Measurements from ENCODE around the gene ZP2. TPM values are rescaled to one million over a fixed set of nuclear protein-coding genes. Genes with fewer than 3 reads are reported as not detected.

ZP2 gene
- total RNA-seq, 1 experiment from 2014 or later: not detected

- ChIA-PET CTCF (no interaction called here), POLR2A (no interaction called here)
- Histone ChIP-seq H3K9me3 (no peaks in the 10 kb centered on the region), H3K36me3 (ENCODE audit: control insufficient read depth, insufficient read depth, low read length) (no peaks in the 10 kb centered on the region), H3K27me3 (replicated peaks; ENCODE audit: control insufficient read depth, insufficient read depth, low read length) (no peaks in the 10 kb centered on the region), H3K4me3 (ENCODE audit: low read depth, low read length) (no peak overlapping the region), H3K4me1 (no peaks in the 10 kb centered on the region)
- intact Hi-C loops (cut with micrococcal nuclease; ENCODE audit: unreplicated experiment): no loop called here
- no peak overlapping the region for H3K4me3 Mint-ChIP-seq (ENCODE audit: unreplicated experiment)
- DNase-seq: no peak
- H3K9me3 Mint-ChIP-seq (ENCODE audit: unreplicated experiment): no peaks in the 10 kb centered on the region
- no TSS peak for BruUV-seq (replicated peaks)
- H3K4me1 Mint-ChIP-seq (ENCODE audit: low read depth, unreplicated experiment): no peaks in the 10 kb centered on the region
- TF ChIP-seq CTCF (IDR thresholded peaks at IDR 0.05; ENCODE audit: insufficient read depth in 1 of 2, low read depth in 1 of 2, low read length in 1 of 2, severe bottlenecking in 1 of 2, unreplicated experiment in 1 of 2): no peak
- no peaks in the 10 kb centered on the region for H3K36me3 Mint-ChIP-seq (ENCODE audit: insufficient read depth, unreplicated experiment)
- H3K27ac Mint-ChIP-seq (ENCODE audit: unreplicated experiment): no peak overlapping the region
- no peaks in the 10 kb centered on the region for H3K27me3 Mint-ChIP-seq (ENCODE audit: insufficient read depth, unreplicated experiment)
Measured at GRCh38 chr16:21206550-21206949, 4.8 kb downstream of the ZP2 start.

- ChIA-PET POLR2A (no interaction called here), CTCF (no interaction called here)
- no peaks in the 10 kb centered on the region for H3K36me3 Mint-ChIP-seq (ENCODE audit: insufficient read depth, unreplicated experiment)
- no peak overlapping the region for H3K27ac Mint-ChIP-seq (ENCODE audit: unreplicated experiment)
- no TSS peak for BruUV-seq (replicated peaks)
- H3K4me3 Mint-ChIP-seq (ENCODE audit: unreplicated experiment): no peak overlapping the region
- H3K9me3 ChIP-seq: no peaks in the 10 kb centered on the region
- no peaks in the 10 kb centered on the region for H3K27me3 Mint-ChIP-seq (ENCODE audit: insufficient read depth, unreplicated experiment)
- no peaks in the 10 kb centered on the region for H3K27me3 ChIP-seq (replicated peaks; ENCODE audit: control insufficient read depth, insufficient read depth, low read length)
- no peaks in the 10 kb centered on the region for H3K36me3 ChIP-seq (ENCODE audit: control insufficient read depth, insufficient read depth, low read length)
- no peak overlapping the region for H3K4me3 ChIP-seq (ENCODE audit: low read depth, low read length)
- intact Hi-C loops (cut with micrococcal nuclease; ENCODE audit: unreplicated experiment): no loop called here
- H3K9me3 Mint-ChIP-seq (ENCODE audit: unreplicated experiment): no peaks in the 10 kb centered on the region
- TF ChIP-seq CTCF (IDR thresholded peaks at IDR 0.05; ENCODE audit: insufficient read depth in 1 of 2, low read depth in 1 of 2, low read length in 1 of 2, severe bottlenecking in 1 of 2, unreplicated experiment in 1 of 2): no peak
- no peaks in the 10 kb centered on the region for H3K4me1 Mint-ChIP-seq (ENCODE audit: low read depth, unreplicated experiment)
- DNase-seq: no peak
- no peaks in the 10 kb centered on the region for H3K4me1 ChIP-seq
Measured at GRCh38 chr16:21205303-21205702, 6.1 kb downstream of the ZP2 start.

- intact Hi-C loops (cut with micrococcal nuclease; ENCODE audit: unreplicated experiment): loop anchor here (5.0 kb wide), 1 partner anchor 74 kb away; the partner anchor contains the start of gene CRYM
- Mint-ChIP-seq H3K4me3 (ENCODE audit: unreplicated experiment) (no peak overlapping the region), H3K4me1 (ENCODE audit: low read depth, unreplicated experiment) (peaks cover 7% of the 10 kb centered on the region), H3K27ac (ENCODE audit: unreplicated experiment) (no peak overlapping the region), H3K27me3 (ENCODE audit: insufficient read depth, unreplicated experiment) (no peaks in the 10 kb centered on the region), H3K36me3 (ENCODE audit: insufficient read depth, unreplicated experiment) (no peaks in the 10 kb centered on the region), H3K9me3 (ENCODE audit: unreplicated experiment) (no peaks in the 10 kb centered on the region)
- ChIA-PET CTCF (no interaction called here), POLR2A (no interaction called here)
- no peaks in the 10 kb centered on the region for H3K4me1 ChIP-seq
- H3K27me3 ChIP-seq (replicated peaks; ENCODE audit: control insufficient read depth, insufficient read depth, low read length): no peaks in the 10 kb centered on the region
- no peak for DNase-seq
- no TSS peak for BruUV-seq (replicated peaks)
- no peak for TF ChIP-seq CTCF (IDR thresholded peaks at IDR 0.05; ENCODE audit: insufficient read depth in 1 of 2, low read depth in 1 of 2, low read length in 1 of 2, severe bottlenecking in 1 of 2, unreplicated experiment in 1 of 2)
- H3K4me3 ChIP-seq (ENCODE audit: low read depth, low read length): no peak overlapping the region
- no peaks in the 10 kb centered on the region for H3K9me3 ChIP-seq
- no peaks in the 10 kb centered on the region for H3K36me3 ChIP-seq (ENCODE audit: control insufficient read depth, insufficient read depth, low read length)
Measured at GRCh38 chr16:21203155-21203797, 8.1 kb downstream of the ZP2 start.

Measured in Caco-2 (cell line).